HG03175 (cell line): ENCODE data around the gene JAKMIP2.

Experiments used
- ATAC-seq: cut with Tn5 transposase; IDR thresholded peaks from one replicate; pipeline ENCODE4 v1.9.1; 2021; ENCODE audit warnings: mild to moderate bottlenecking, moderate library complexity; ENCODE audit not compliant: unreplicated experiment

Gene JAKMIP2

GRCh38 chr5:147704544-147704943 lies 78.0 kb downstream of the JAKMIP2 start:
- no peak for ATAC-seq

GRCh38 chr5:147701468-147701867 lies 81.1 kb downstream of the JAKMIP2 start:
- no peak for ATAC-seq

DNA sequence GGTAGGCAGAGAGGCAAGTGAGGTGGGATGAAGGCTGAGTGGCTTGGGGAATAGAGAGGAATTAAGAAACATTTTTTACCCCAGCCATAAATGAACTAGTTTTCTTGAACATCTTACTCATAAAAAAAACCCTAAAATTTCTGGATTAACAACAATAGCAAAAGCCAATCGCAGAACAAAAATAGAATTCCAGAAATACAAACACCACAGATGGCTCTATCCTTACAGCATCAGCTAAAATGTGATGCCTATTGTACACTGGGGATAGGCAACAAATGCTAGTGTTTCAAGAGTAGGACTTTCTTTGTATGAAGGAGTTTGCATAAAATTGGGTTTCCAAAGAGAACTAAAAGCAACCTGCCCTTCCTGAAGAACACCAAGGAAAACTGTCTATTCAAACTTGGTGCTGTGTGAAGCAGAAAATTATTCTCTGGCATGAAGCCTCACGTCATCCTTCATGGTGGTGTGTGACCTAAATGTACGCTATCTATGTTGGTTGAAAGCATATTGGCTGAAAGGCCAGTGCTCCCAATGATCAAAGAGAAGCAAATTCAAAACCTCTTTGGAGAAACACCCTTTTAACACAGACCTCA lies 82.9 kb downstream of the JAKMIP2 start:
- ATAC-seq: no peak

DNA sequence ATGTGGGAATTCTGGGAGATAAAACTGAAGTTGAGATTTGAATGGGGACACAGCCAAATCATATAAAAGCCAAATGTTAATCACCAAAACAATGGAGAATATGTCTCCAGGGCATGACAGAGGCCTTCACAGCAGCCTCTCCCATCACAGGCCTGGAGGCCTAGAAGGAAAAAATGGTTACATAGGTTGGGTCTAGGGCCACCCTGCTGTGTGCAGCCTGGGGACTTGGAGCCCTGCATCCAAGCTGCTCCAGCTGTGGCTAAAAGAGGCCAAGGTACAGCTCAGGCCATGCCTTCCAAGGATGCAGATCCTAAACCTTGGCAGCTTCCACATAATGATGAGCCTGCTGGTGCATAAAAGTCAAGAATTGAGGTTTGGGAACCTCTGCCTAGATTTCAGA lies 85.1 kb downstream of the JAKMIP2 start:
- no peak for ATAC-seq

DNA sequence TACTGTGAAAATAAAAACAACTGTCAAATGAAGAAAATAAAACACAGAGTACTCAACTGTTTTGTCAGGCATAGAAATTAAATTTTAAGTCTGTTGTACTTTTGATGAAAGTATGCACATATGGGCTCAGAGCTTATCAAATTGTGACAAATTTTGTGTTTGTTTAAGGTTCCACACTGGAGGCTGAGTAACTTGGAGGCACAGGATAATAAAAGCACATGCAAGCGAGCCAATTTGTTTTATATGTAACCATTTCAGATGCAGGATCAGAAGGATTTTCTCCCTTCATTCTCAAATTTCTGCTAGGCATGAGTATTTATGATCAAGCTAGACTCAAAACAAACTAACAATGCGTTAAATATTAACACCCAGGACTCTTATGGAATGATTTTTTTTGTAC lies 87.8 kb downstream of the JAKMIP2 start:
- ATAC-seq: no peak

GRCh38 chr5:147693233-147693632 lies 89.3 kb downstream of the JAKMIP2 start:
- no peak for ATAC-seq

DNA sequence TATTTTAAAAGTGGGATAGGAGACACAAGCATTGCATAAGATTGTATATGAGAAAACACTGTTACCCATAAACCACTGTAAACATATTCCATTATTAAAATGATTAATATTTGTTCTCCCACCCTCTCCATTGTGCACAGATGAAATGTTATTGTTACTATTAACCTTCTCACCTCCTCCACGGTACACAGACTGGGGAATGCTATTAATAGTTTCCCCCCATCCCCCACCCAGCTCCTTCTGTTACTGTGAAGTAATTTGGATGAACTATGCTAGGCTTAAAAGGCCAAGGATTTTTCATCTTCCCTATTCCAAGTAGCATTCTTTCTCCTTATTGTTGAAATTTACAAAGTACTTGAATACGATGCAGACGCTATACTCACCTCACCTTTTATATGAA lies 91.4 kb downstream of the JAKMIP2 start:
- no peak for ATAC-seq

DNA sequence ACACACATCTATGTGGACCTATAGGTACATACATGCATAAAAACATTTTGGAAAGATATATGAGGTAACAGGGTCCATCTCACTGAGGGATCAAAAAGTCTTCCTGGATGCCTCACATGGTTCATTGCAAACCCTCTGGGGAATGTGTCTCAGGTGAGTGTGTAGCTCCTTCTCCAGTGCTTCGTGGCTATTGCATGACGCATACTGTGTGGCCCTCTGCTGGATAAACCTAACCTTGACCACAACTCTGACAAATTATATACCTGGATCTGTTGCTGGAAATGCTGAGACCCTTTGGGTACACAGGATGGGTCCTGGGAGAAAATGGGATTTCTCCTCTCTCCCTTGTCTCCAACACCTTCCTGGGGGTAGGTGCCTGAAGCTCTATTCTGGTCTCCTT lies 91.9 kb downstream of the JAKMIP2 start:
- no peak for ATAC-seq

DNA sequence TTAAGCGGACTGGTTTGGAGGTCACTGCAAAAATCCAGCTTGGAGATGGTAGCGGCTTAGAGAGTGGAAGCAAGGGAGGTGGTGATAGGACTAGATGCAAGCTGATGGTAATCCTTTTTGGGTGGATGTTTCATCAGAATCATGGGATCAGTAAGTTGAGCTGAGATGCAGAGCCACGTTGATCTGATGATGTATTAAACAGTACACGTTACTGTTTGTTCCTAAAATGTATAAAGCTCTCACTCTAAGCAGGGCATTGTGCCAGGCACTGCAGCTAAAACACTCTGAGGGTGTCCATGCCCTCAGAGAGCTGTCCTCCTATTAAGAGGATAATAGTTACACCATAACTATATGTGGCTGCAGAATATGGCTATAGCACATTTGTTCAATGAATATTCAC lies 93.1 kb downstream of the JAKMIP2 start:
- no peak for ATAC-seq

DNA sequence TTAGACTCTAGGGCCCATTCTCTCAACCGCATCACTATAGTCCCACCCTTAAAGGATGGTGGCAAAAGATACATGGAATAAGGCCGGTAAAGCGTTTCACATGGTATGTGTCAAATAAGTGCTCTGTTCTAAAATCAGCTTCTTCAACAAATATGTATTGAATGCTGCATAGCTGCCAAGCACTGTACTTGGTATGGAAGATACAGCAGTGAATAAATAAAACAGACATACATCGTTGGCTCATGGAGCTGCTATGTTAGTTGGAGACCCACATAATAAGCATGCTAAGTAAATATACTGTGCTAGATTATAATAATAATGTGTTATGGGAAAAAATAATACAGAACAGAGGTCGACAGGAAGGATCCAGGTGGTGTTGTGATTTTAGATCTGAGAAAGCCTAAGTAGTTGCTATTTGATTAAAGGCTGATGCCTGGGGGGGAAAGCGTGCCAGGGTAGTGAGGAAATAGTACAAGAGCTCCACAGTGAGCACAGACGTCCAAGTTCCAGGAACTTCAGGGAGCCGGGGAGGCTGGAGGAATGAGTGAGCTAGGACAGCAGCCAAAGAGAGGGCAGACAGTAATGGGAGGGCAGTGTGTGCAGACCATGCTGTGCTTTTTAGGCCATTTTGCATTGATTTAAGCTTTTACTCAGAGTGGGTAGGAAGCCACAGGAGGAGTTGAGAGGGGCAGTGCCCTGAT lies 93.7 kb downstream of the JAKMIP2 start:
- ATAC-seq: no peak

DNA sequence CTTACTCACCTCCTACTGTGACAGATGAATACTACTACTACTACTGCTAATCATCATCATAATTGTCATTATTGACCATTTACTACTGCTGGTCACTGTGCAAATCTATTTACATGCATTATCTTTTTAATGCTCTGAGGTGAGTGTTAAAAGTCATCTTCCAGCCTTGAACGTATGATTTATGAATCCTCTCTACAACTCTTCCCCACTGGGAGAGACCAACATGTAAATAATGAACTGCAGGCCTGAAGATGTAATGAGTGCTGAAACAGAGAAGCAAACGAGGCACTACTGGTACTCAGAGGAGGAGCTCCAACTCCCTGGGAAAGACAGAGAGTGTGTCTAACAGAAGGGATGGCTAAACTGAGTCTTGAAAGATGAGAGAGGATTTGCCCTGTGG lies 95.4 kb downstream of the JAKMIP2 start:
- no peak for ATAC-seq

DNA sequence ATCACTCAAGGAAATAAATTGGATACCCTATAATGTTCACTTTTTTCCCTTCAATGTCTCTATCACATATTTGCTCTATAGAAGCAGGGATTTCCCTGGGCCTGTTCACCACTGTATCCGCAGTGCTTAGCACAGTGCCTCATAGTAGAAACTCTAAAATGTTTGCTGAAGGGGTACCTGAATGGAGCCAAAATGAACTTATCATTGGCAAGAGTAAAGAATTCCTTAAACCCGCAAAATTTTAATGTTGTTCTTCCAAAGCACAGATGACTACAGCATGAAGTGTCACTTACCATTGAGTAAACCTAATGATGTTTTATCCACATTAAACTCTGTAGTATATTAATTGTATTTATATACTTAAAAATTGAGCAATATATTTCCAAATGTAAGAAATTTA lies 96.1 kb downstream of the JAKMIP2 start:
- ATAC-seq: no peak

DNA sequence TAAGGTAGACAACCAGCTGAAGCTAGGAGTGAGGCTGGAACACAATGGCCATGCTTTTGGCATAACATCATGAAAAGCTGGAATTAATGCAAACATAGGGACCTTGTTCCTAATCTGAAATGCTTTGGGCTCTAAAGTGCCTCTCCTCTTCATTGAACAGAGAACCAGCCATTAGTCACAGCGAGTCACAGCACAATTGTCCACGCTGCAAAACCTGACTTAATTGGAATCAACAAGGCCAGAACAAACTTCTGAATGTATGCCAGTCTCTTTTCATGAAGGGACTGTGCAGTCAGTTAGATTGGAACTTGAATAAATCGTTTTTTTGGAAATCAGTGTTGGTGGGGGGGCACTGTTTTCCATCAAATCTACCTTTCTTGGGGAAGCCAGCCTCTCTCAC lies 96.5 kb downstream of the JAKMIP2 start:
- no peak for ATAC-seq

DNA sequence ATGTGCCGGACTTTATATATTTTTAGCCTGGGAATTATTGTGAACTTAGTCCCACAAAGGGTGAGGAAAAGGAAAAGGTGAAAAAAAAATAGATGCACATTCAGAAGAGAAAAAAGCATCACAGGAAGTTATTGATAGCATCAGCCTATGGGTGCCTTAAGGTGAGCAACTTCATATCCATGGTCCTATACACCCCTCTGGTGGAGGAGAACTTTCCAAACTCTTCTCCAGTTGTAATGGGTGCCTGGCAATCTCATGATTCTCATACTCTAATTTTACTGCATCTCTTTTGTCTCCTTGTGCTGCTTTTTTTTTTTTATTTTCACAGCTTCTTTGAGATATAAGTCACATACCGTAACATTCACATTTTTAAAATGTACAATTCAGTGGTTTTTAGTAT lies 107.4 kb downstream of the JAKMIP2 start:
- no peak for ATAC-seq

- ATAC-seq: no peak
Measured at GRCh38 chr5:147674411-147674810, 108.1 kb downstream of the JAKMIP2 start.

- ATAC-seq: no peak
Measured at GRCh38 chr5:147673791-147674190, 108.7 kb downstream of the JAKMIP2 start.

DNA sequence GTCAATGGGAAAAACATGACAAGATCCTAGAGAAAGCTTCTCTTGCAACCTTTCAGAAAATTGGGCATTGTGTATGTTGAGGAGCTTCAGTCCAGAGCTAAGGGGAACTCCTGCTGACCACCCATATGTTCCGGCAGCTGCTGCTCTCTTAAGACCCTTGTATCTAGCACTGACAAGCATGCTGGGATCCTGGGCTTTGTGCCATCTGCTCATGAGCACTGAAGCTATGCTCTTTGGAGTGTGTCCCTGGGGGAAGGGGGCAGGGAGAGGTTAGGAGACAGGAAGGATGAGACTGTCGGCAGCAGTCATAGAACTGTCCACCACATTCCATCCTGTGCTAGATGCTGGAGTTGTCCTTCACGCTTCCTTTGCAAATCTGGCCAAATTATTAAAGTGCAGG lies 109.3 kb downstream of the JAKMIP2 start:
- no peak for ATAC-seq

DNA sequence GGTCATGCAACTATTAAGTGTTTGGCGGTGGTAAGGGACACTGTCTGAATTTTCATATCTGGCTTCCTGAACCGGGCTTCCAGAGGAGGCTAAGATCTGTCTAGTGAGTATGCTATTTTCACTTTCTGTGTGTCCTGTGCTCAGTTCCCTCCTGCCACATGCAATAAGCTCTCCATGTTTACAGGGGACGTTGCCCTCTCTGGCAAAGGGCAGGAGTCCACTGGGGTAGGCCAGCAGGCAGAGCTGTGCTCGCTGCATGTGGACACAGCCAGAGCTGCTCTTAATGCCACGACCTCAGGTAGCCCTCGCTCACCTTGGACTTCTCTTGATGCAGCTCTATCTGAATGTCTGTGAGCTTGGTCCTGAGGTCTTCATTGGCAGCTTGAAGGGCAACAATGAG lies 111.2 kb downstream of the JAKMIP2 start:
- no peak for ATAC-seq

DNA sequence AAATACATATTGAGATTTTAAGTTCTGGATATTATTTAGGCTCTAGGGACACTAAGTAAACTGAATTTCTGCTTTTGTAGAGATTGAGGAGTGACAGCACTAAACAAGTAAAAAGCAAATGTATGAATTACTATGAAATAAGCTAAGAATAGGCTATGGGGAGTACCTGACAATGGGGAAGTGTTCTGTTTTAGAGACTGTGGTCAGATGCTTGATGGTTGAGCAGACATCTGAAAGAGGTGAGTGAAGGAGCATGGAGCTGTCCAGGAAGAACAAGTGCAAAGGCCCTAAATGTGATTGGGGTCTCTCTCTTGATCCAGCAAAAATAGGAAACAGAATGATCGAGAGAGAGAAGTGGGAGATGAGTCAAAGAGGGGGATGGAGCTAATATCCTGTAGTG lies 111.7 kb downstream of the JAKMIP2 start:
- ATAC-seq: no peak

DNA sequence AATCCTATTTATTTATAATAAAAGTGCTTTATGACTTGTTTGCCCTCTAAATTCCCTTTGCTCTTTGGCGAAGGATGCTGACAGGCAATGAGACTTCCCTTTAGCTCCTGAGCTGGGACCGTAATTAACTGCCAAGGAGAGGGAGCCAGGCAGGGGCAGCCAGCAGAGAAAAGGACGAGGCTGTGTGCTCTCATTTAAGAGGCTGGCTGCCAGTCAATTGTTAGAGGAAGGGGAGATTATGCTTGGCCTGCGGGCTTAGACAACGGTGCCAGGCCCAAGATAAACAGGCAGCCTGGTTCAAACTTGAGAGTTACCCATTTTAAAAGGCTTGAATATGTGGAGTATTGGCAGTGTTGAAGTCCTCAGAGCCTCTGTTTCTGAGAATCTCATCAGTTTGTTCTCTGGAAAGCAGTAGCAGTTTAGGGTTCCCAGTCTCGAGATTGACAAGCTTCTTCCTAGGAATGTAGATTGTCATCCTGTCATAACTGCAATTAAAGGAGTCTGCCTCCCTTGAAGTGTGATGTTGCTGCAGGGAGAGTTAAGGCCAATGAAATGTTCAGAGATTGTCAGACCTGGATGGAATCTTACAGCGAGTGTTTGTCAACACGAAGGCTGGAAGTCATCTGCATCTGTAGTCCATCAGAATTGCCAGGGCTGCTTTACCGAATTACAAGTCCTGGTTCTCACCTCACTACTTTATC lies 113.2 kb downstream of the JAKMIP2 start:
- no peak for ATAC-seq

DNA sequence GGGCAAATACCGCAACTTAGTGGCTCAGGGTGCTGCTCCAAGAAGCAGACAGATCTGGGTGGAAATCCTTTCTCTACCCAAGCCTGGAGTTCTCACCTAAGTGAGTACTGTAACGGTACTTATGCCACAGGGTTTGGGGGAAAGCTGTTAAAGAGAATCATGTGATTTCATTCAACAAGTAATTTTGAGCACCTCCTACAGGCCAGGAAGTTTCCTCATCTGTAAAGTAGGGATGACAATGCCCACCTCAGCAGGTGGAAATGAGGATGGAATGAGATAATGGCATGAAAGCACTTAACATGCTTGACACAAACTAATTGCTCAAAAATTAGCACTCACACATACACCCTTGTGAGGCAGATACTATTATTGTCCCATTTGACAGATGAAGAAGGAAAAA lies 114.1 kb downstream of the JAKMIP2 start:
- no peak for ATAC-seq

DNA sequence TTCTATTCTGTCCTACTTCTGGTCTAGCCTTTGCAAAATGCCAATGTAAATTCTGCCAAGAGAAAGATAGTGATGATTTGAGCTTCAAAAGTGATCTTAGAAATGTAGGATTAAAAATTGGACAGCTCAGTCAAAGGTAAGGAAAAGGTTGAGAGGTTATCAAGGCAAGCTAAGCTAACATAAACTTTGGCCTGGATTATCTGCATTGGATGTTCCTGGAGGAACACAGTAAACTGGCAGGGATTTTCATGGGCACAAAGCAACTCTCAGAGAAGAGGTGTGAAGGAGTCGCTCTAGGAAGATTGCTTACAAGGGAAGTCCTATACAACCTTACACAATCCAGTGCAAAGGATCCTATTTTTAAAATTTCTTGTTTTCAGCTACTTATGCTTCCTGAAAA lies 115.2 kb downstream of the JAKMIP2 start:
- ATAC-seq: no peak
